Neural cell (in vitro differentiated cells): Measurements from ENCODE around the gene SMARCAD1. TPM values are rescaled to one million over a fixed set of nuclear protein-coding genes. Genes with fewer than 3 reads are reported as not detected.

Experiments used
- H2AFZ ChIP-seq: fragments of 200-600, 300-800 bp; sonication (generic), shearing (Covaris generic); 2 replicates; pipeline ENCODE4 v1.6.0; 2014; ENCODE audit warnings: low read depth, mild to moderate bottlenecking, antibody characterized with exemption, low read length, moderate library complexity
- H3F3A ChIP-seq: fragments of 200-600 bp; shearing (Covaris generic); 2 replicates; pipeline ENCODE4 v1.6.1; 2016; ENCODE audit warnings: mild to moderate bottlenecking, moderate library complexity, mixed read lengths, antibody characterized with exemption, low read length; ENCODE audit not compliant: insufficient read depth, poor library complexity, severe bottlenecking
- H3K27ac ChIP-seq: fragments of 200-600, 300-800 bp; sonication (generic), shearing (Covaris generic); 2 replicates; pipeline ENCODE4 v1.5.1; 2014; ENCODE audit warnings: mild to moderate bottlenecking, low read length, moderate library complexity
- H3K27me3 ChIP-seq: fragments of 300-800, 200-600 bp; sonication (generic), shearing (Covaris generic); 2 replicates; pipeline ENCODE4 v1.6.0; 2014; ENCODE audit warnings: mild to moderate bottlenecking, low read depth, low read length, moderate library complexity; ENCODE audit not compliant: insufficient read depth
- H3K36me3 ChIP-seq: fragments of 300-800, 200-600 bp; sonication (generic), shearing (Covaris generic); 2 replicates; pipeline ENCODE4 v1.5.1; 2014; ENCODE audit warnings: mild to moderate bottlenecking, antibody characterized with exemption, low read length, moderate library complexity; ENCODE audit not compliant: insufficient read depth
- H3K4me2 ChIP-seq: fragments of 300-800, 200-600 bp; sonication (generic), shearing (Covaris generic); 2 replicates; pipeline ENCODE4 v1.6.0; 2014; ENCODE audit warnings: mild to moderate bottlenecking, low read length
- H3K4me3 ChIP-seq: fragments of 300-800, 200-600 bp; sonication (generic), shearing (Covaris generic); 2 replicates; pipeline ENCODE4 v1.5.1; 2014; ENCODE audit warnings: mild to moderate bottlenecking, low read length, moderate library complexity
- H3K79me2 ChIP-seq: fragments of 200-600 bp; shearing (Covaris generic); replicated peaks from 2 replicates; pipeline ENCODE4 v1.6.0; 2014; ENCODE audit warnings: mild to moderate bottlenecking, low read length, moderate library complexity; ENCODE audit not compliant: insufficient read depth
- H3K9ac ChIP-seq: fragments of 300-800, 200-600 bp; sonication (generic), shearing (Covaris generic); 2 replicates; pipeline ENCODE4 v1.6.1; 2016; ENCODE audit warnings: mild to moderate bottlenecking, low read length, mixed read lengths
- H3K9me2 ChIP-seq: fragments of 200-600 bp; shearing (Covaris generic); 2 replicates; pipeline ENCODE4 v1.6.1; 2016; ENCODE audit warnings: mild to moderate bottlenecking, low read length, mixed read lengths; ENCODE audit not compliant: insufficient read depth
- H3K9me3 ChIP-seq: fragments of 200-600, 300-800 bp; sonication (generic), shearing (Covaris generic); 2 replicates; pipeline ENCODE4 v1.6.1; 2016; ENCODE audit warnings: mild to moderate bottlenecking, mixed run types, low read length, moderate library complexity, mixed read lengths
- H4K20me1 ChIP-seq: fragments of 200-600 bp; shearing (Covaris generic); 2 replicates; pipeline ENCODE4 v1.6.1; 2016; ENCODE audit warnings: mild to moderate bottlenecking, mixed run types; ENCODE audit not compliant: insufficient read depth
- EP300 ChIP-seq: fragments of 450-650 bp; conservative IDR thresholded peaks from 2 replicates; pipeline ENCODE4 v1.6.1; 2014; ENCODE audit warnings: antibody characterized with exemption, mild to moderate bottlenecking, moderate library complexity; ENCODE audit not compliant: poor library complexity, severe bottlenecking
- EZH2 ChIP-seq: fragments of 200-600, 300-800 bp; shearing (Covaris generic), sonication (generic); IDR thresholded peaks from 2 replicates; pipeline ENCODE4 v1.6.1; 2014; ENCODE audit warnings: antibody characterized with exemption, low read length, borderline replicate concordance, mild to moderate bottlenecking; ENCODE audit not compliant: insufficient read depth, poor library complexity, severe bottlenecking
- MXI1 ChIP-seq: fragments of 450-650 bp; conservative IDR thresholded peaks from 2 replicates; pipeline ENCODE4 v1.6.1; 2014; ENCODE audit warnings: antibody characterized with exemption, mild to moderate bottlenecking; ENCODE audit not compliant: poor library complexity, severe bottlenecking
- POLR2AphosphoS5 ChIP-seq: IDR thresholded peaks from 2 replicates; pipeline ENCODE4 v1.6.1; 2012
- RAD21 ChIP-seq: fragments of 450-650 bp; conservative IDR thresholded peaks from 2 replicates; pipeline ENCODE4 v1.6.1; 2014; ENCODE audit warnings: antibody characterized with exemption, mild to moderate bottlenecking, moderate library complexity
- SMC3 ChIP-seq: fragments of 450-650 bp; conservative IDR thresholded peaks from 2 replicates; pipeline ENCODE4 v1.6.1; 2014; ENCODE audit warnings: antibody characterized with exemption, mild to moderate bottlenecking, moderate library complexity; ENCODE audit not compliant: poor library complexity
- TAF1 ChIP-seq: IDR thresholded peaks from 2 replicates; pipeline ENCODE4 v1.6.1; 2012; ENCODE audit warnings: low read depth
- polyA plus RNA-seq: library from polyadenylated mRNA; depleted of rRNA; stranded (reverse); fragments of >200 nt; gene quantifications from 2 replicates; pipeline ENCODE4 v1.2.3, GENCODE V29; 2014
- TF ChIP-seq, protein P1 (sequence below): IDR thresholded peaks from 2 replicates; pipeline ENCODE4 v1.6.1; 2012; ENCODE audit warnings: borderline replicate concordance
- TF ChIP-seq, protein P2 (sequence below): fragments of 450-650 bp; IDR thresholded peaks from 2 replicates; pipeline ENCODE4 v1.5.1; 2014; ENCODE audit warnings: antibody characterized with exemption, mild to moderate bottlenecking, moderate library complexity; ENCODE audit not compliant: poor library complexity, severe bottlenecking

The SMARCAD1 gene
- polyA plus RNA-seq, 1 donor from 2014 or later = 129 TPM

DNA sequence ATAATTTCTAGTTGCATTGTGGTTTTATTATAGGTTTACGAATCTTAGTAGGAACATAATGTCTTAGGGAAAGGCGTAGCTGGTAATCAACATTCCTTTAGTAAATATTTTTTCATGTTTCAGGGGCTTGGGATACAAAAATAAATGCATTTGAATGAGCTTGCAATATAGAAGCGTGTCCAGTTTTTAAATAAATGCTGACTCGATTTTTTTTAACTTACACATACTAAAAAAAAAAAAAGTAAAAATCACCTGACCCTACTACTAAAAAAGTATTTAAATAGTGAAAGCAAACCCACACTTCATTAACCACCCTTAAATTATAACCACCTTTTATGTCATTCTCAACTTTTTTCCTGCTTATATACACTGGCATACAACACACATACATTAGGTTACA, 29.6 kb downstream of the SMARCAD1 start:
- no peaks in the 10 kb centered on the region for H4K20me1 ChIP-seq
- H3F3A ChIP-seq = no peaks in the 10 kb centered on the region
- H3K27me3 ChIP-seq = no peaks in the 10 kb centered on the region
- H3K36me3 ChIP-seq = peaks cover 17% of the 10 kb centered on the region
- H3K9me2 ChIP-seq = no peaks in the 10 kb centered on the region
- no peaks in the 10 kb centered on the region for H3K79me2 ChIP-seq
- TF ChIP-seq, protein P1, sequence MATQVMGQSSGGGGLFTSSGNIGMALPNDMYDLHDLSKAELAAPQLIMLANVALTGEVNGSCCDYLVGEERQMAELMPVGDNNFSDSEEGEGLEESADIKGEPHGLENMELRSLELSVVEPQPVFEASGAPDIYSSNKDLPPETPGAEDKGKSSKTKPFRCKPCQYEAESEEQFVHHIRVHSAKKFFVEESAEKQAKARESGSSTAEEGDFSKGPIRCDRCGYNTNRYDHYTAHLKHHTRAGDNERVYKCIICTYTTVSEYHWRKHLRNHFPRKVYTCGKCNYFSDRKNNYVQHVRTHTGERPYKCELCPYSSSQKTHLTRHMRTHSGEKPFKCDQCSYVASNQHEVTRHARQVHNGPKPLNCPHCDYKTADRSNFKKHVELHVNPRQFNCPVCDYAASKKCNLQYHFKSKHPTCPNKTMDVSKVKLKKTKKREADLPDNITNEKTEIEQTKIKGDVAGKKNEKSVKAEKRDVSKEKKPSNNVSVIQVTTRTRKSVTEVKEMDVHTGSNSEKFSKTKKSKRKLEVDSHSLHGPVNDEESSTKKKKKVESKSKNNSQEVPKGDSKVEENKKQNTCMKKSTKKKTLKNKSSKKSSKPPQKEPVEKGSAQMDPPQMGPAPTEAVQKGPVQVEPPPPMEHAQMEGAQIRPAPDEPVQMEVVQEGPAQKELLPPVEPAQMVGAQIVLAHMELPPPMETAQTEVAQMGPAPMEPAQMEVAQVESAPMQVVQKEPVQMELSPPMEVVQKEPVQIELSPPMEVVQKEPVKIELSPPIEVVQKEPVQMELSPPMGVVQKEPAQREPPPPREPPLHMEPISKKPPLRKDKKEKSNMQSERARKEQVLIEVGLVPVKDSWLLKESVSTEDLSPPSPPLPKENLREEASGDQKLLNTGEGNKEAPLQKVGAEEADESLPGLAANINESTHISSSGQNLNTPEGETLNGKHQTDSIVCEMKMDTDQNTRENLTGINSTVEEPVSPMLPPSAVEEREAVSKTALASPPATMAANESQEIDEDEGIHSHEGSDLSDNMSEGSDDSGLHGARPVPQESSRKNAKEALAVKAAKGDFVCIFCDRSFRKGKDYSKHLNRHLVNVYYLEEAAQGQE = no peak
- no peak for TF ChIP-seq SMC3
- TF ChIP-seq TAF1 = no peak
- TF ChIP-seq, protein P2, sequence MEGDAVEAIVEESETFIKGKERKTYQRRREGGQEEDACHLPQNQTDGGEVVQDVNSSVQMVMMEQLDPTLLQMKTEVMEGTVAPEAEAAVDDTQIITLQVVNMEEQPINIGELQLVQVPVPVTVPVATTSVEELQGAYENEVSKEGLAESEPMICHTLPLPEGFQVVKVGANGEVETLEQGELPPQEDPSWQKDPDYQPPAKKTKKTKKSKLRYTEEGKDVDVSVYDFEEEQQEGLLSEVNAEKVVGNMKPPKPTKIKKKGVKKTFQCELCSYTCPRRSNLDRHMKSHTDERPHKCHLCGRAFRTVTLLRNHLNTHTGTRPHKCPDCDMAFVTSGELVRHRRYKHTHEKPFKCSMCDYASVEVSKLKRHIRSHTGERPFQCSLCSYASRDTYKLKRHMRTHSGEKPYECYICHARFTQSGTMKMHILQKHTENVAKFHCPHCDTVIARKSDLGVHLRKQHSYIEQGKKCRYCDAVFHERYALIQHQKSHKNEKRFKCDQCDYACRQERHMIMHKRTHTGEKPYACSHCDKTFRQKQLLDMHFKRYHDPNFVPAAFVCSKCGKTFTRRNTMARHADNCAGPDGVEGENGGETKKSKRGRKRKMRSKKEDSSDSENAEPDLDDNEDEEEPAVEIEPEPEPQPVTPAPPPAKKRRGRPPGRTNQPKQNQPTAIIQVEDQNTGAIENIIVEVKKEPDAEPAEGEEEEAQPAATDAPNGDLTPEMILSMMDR = no peak
- TF ChIP-seq RAD21 = no peak
- no peak for TF ChIP-seq EP300
- no peak for TF ChIP-seq EZH2
- no peak for TF ChIP-seq MXI1
- H3K27ac ChIP-seq = no peak overlapping the region
- no peak overlapping the region for H3K4me2 ChIP-seq
- no peak overlapping the region for H3K9ac ChIP-seq
- no peaks in the 10 kb centered on the region for H3K9me3 ChIP-seq
- no peak overlapping the region for H3K4me3 ChIP-seq
- H2AFZ ChIP-seq = no peak overlapping the region

DNA sequence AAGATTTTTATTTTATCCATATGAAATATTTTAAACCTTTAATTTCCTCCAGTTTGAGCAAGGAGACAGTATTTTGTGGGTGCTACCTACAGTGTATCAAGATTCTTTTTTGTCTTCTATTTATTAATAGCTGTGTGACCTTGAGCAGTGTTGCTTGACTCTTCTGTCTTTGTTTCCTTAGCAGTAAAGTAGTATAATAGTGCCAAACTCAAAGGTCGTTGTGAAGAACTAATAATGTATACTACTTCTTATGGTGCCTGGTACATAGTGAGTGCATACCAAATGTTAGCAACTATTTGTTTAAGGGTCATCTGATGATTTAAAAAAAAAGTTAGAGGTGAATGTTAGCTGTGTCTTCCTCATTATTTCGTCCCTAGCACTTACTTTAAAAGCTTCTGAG, 30.5 kb downstream of the SMARCAD1 start:
- Histone ChIP-seq H3F3A (no peaks in the 10 kb centered on the region), H3K4me2 (no peak overlapping the region), H3K27me3 (no peaks in the 10 kb centered on the region), H4K20me1 (no peaks in the 10 kb centered on the region), H3K36me3 (peaks cover 17% of the 10 kb centered on the region), H3K79me2 (no peaks in the 10 kb centered on the region), H2AFZ (no peak overlapping the region), H3K27ac (no peak overlapping the region), H3K9ac (no peak overlapping the region), H3K9me3 (no peaks in the 10 kb centered on the region), H3K4me3 (no peak overlapping the region), H3K9me2 (no peaks in the 10 kb centered on the region)
- TF ChIP-seq, protein P2 = no peak
- no peak for TF ChIP-seq EP300
- TF ChIP-seq, protein P1 = no peak
- TF ChIP-seq EZH2 = no peak
- TF ChIP-seq RAD21 = no peak
- TF ChIP-seq TAF1 = no peak
- TF ChIP-seq MXI1 = no peak
- TF ChIP-seq POLR2AphosphoS5 = no peak
- no peak for TF ChIP-seq SMC3
